SK-N-SH treated with all-trans-retinoic acid at 6 μM for 48 hours (cell line): ENCODE results near the gene CFL2.

ENCODE experiments used
- ARNTL ChIP-seq: fragments of 450-650 bp; formaldehyde crosslinking; IDR thresholded peaks from 2 replicates; pipeline ENCODE4 v1.5.0; 2020; ENCODE audit warnings: low read depth, mild to moderate bottlenecking, moderate library complexity, borderline replicate concordance
- BACH2 ChIP-seq: fragments of 250-450 bp; sonication (Bioruptor Pico); IDR thresholded peaks from 2 replicates; pipeline ENCODE4 v1.9.0; 2021; ENCODE audit warnings: mild to moderate bottlenecking, borderline replicate concordance
- CREB5 ChIP-seq: fragments of 250-450 bp; sonication (Bioruptor Pico); IDR thresholded peaks from 2 replicates; pipeline ENCODE4 v1.5.1; 2020; ENCODE audit warnings: low read depth, mild to moderate bottlenecking, moderate library complexity
- PATZ1 ChIP-seq: fragments of 250-450 bp; sonication (Bioruptor Pico); IDR thresholded peaks from 2 replicates; pipeline ENCODE4 v1.8.0; 2020; ENCODE audit warnings: mild to moderate bottlenecking, moderate library complexity, borderline replicate concordance
- PPARA ChIP-seq: fragments of 250-450 bp; sonication (Bioruptor Pico); IDR thresholded peaks from 2 replicates; pipeline ENCODE4 v1.5.0; 2020; ENCODE audit warnings: mild to moderate bottlenecking, borderline replicate concordance
- TSHZ2 ChIP-seq: fragments of 250-450 bp; sonication (Bioruptor Pico); IDR thresholded peaks from 2 replicates; pipeline ENCODE4 v1.5.0; 2020; ENCODE audit warnings: mild to moderate bottlenecking, moderate library complexity
- ZC3H10 ChIP-seq: fragments of 250-450 bp; sonication (Bioruptor Pico); IDR thresholded peaks from 2 replicates; pipeline ENCODE4 v1.5.1; 2021; ENCODE audit warnings: mild to moderate bottlenecking, moderate library complexity
- ZFP3 ChIP-seq: fragments of 250-450 bp; sonication (Bioruptor Pico); IDR thresholded peaks from 2 replicates; pipeline ENCODE4 v1.5.0; 2020; ENCODE audit warnings: mild to moderate bottlenecking, moderate library complexity
- ZFP30 ChIP-seq: fragments of 450-650 bp; formaldehyde crosslinking; IDR thresholded peaks from 2 replicates; pipeline ENCODE4 v1.5.0; 2022; ENCODE audit warnings: mild to moderate bottlenecking, moderate library complexity
- ZNF70 ChIP-seq: fragments of 450-650 bp; formaldehyde crosslinking; IDR thresholded peaks from 2 replicates; pipeline ENCODE4 v1.5.0; 2020; ENCODE audit warnings: mild to moderate bottlenecking, moderate library complexity
- ZNF8 ChIP-seq: fragments of 450-650 bp; formaldehyde crosslinking; IDR thresholded peaks from 2 replicates; pipeline ENCODE4 v1.5.0; 2020; ENCODE audit warnings: mild to moderate bottlenecking, moderate library complexity

- TF ChIP-seq ARNTL (CRISPR knock-in tag), result no peak
- no peak for TF ChIP-seq PATZ1 (CRISPR knock-in tag)
- TF ChIP-seq TSHZ2 (CRISPR knock-in tag), result no peak
- no peak for TF ChIP-seq BACH2 (CRISPR knock-in tag)
- TF ChIP-seq CREB5, result no peak
- no peak for TF ChIP-seq ZFP30 (CRISPR knock-in tag)
- no peak for TF ChIP-seq ZNF70 (CRISPR knock-in tag)
- no peak for TF ChIP-seq ZFP3 (CRISPR knock-in tag)
- no peak for TF ChIP-seq ZNF8 (CRISPR knock-in tag)
- TF ChIP-seq ZC3H10 (CRISPR knock-in tag), result no peak
- TF ChIP-seq PPARA (CRISPR knock-in tag), result no peak
Observed at GRCh38 chr14:34713681-34714319, 593 bp downstream of the CFL2 start.
